Caco-2 (cell line): ENCODE measurements around the gene GALP. TPM values are rescaled to one million over a fixed set of nuclear protein-coding genes. Genes with fewer than 3 reads are reported as not detected.

Source experiments
- BruUV-seq: library from RNA; stranded (reverse); fragments of 400-500 nt; replicated peaks from 2 replicates; lab custom pipeline; 2021; lab: Mats Ljungman, UMichigan
- CTCF ChIA-PET: fragments of 300-600 bp; sonication (Branson Sonifier 250); formaldehyde crosslinking; loops from one replicate; lab custom pipeline; 2022; ENCODE audit warnings: antibody characterized with exemption; lab: Charles Lee
- POLR2A ChIA-PET: fragments of 300-600 bp; sonication (Branson Sonifier 250); formaldehyde crosslinking; loops from one replicate; lab custom pipeline; 2022; ENCODE audit warnings: antibody characterized with exemption; lab: Charles Lee
- DNase-seq, 2 experiments: peaks; one replicate each; pipeline versions ENCODE4 v3.0.0 to v3.0.0-alpha.2; 2020 to 2022
- H3K27me3 ChIP-seq: replicated peaks from 2 replicates; pipeline ENCODE4 v1.6.0; 2011; ENCODE audit warnings: low read length; ENCODE audit not compliant: control insufficient read depth, insufficient read depth
- H3K36me3 ChIP-seq: 2 replicates; pipeline ENCODE4 v1.5.1; 2011; ENCODE audit warnings: low read length; ENCODE audit not compliant: control insufficient read depth, insufficient read depth
- H3K4me1 ChIP-seq: fragments of 250-450 bp; sonication (Bioruptor Pico); 2 replicates; pipeline ENCODE4 v1.5.1; 2020; ENCODE audit warnings: mild to moderate bottlenecking
- H3K4me3 ChIP-seq: 2 replicates; pipeline ENCODE4 v1.5.1; 2011; ENCODE audit warnings: low read depth, mild to moderate bottlenecking, control low read depth, low read length
- H3K9me3 ChIP-seq: fragments of 250-450 bp; sonication (Bioruptor Pico); 2 replicates; pipeline ENCODE4 v1.5.1; 2020; ENCODE audit warnings: mild to moderate bottlenecking, moderate library complexity
- H3K27ac Mint-ChIP-seq: one replicate; pipeline ENCODE4 v1.8.0; 2022; ENCODE audit warnings: mixed read lengths; ENCODE audit not compliant: unreplicated experiment
- H3K27me3 Mint-ChIP-seq: one replicate; pipeline ENCODE4 v1.8.0; 2022; ENCODE audit warnings: mixed read lengths; ENCODE audit not compliant: insufficient read depth, unreplicated experiment
- H3K36me3 Mint-ChIP-seq: one replicate; pipeline ENCODE4 v1.8.0; 2022; ENCODE audit warnings: mild to moderate bottlenecking, mixed read lengths; ENCODE audit not compliant: insufficient read depth, unreplicated experiment
- H3K4me1 Mint-ChIP-seq: one replicate; pipeline ENCODE4 v1.8.0; 2022; ENCODE audit warnings: low read depth, mixed read lengths; ENCODE audit not compliant: unreplicated experiment
- H3K4me3 Mint-ChIP-seq: one replicate; pipeline ENCODE4 v1.8.0; 2022; ENCODE audit warnings: mild to moderate bottlenecking, moderate library complexity, mixed read lengths; ENCODE audit not compliant: unreplicated experiment
- H3K9me3 Mint-ChIP-seq: one replicate; pipeline ENCODE4 v1.8.0; 2022; ENCODE audit warnings: mixed read lengths; ENCODE audit not compliant: unreplicated experiment
- CTCF ChIP-seq, 2 experiments: fragments of 200-600 bp in 1 of 2; IDR thresholded peaks; 1 replicate in 1 of 2; 2 replicates in 1 of 2; pipeline versions ENCODE4 v1.5.1 to v1.8.0; 2011 to 2022; ENCODE audit warnings: antibody characterized with exemption in 1 of 2, control low read depth in 1 of 2, inconsistent platforms in 1 of 2, low read depth in 1 of 2, low read length in 1 of 2, mild to moderate bottlenecking in 1 of 2, moderate library complexity in 1 of 2; ENCODE audit not compliant: insufficient read depth in 1 of 2, severe bottlenecking in 1 of 2, unreplicated experiment in 1 of 2
- intact Hi-C: fragments of 100-400 bp; cut with micrococcal nuclease; formaldehyde crosslinking; loops from one replicate; pipeline ENCODE4 v1.10.0; 2022; ENCODE audit not compliant: unreplicated experiment
- total RNA-seq: library from RNA; stranded (reverse); gene quantifications from 2 replicates; pipeline ENCODE4 v1.2.3, GENCODE V29; 2022

GALP gene
- total RNA-seq, 1 experiment from 2014 or later, result not detected

GRCh38 chr19:56134654-56134921 is 41.2 kb upstream of the GALP start:
- Histone ChIP-seq H3K4me3 (no peak overlapping the region), H3K4me1 (peaks cover 18% of the 10 kb centered on the region), H3K27me3 (no peaks in the 10 kb centered on the region), H3K36me3 (no peaks in the 10 kb centered on the region), H3K9me3 (no peaks in the 10 kb centered on the region)
- no TSS peak for BruUV-seq
- Mint-ChIP-seq H3K27me3 (no peaks in the 10 kb centered on the region), H3K9me3 (peaks cover 6% of the 10 kb centered on the region), H3K4me3 (peak overlapping the region; percentile 12), H3K36me3 (peaks cover under 1% of the 10 kb centered on the region), H3K27ac (peak overlapping the region; percentile 86), H3K4me1 (peaks cover 30% of the 10 kb centered on the region)
- POLR2A ChIA-PET, result no interaction called here
- intact Hi-C loops, result no loop called here
- CTCF ChIA-PET, result no interaction called here
- no peak for DNase-seq
- no peak for TF ChIP-seq CTCF (IDR thresholded peaks at IDR 0.05; ENCODE audit: insufficient read depth in 1 of 2, low read depth in 1 of 2, low read length in 1 of 2, severe bottlenecking in 1 of 2, unreplicated experiment in 1 of 2)

- Mint-ChIP-seq H3K9me3 (peaks cover 6% of the 10 kb centered on the region), H3K27ac (no peak overlapping the region), H3K4me3 (no peak overlapping the region), H3K27me3 (no peaks in the 10 kb centered on the region), H3K36me3 (peaks cover 17% of the 10 kb centered on the region), H3K4me1 (peaks cover 37% of the 10 kb centered on the region)
- Histone ChIP-seq H3K9me3 (no peaks in the 10 kb centered on the region), H3K27me3 (no peaks in the 10 kb centered on the region), H3K4me1 (peaks cover 22% of the 10 kb centered on the region), H3K4me3 (no peak overlapping the region), H3K36me3 (no peaks in the 10 kb centered on the region)
- no peak for DNase-seq
- intact Hi-C loops, result no loop called here
- CTCF ChIA-PET, result no interaction called here
- BruUV-seq, result no TSS peak
- POLR2A ChIA-PET, result no interaction called here
- no peak for TF ChIP-seq CTCF (IDR thresholded peaks at IDR 0.05; ENCODE audit: insufficient read depth in 1 of 2, low read depth in 1 of 2, low read length in 1 of 2, severe bottlenecking in 1 of 2, unreplicated experiment in 1 of 2)
Observed at GRCh38 chr19:56136362-56136761, 39.4 kb upstream of the GALP start.

GRCh38 chr19:56137405-56137804 is 38.4 kb upstream of the GALP start:
- H3K27me3 Mint-ChIP-seq, result no peaks in the 10 kb centered on the region
- no TSS peak for BruUV-seq
- H3K4me1 Mint-ChIP-seq, result peaks cover 27% of the 10 kb centered on the region
- no peaks in the 10 kb centered on the region for H3K36me3 ChIP-seq
- TF ChIP-seq CTCF (IDR thresholded peaks at IDR 0.05; ENCODE audit: insufficient read depth in 1 of 2, low read depth in 1 of 2, low read length in 1 of 2, severe bottlenecking in 1 of 2, unreplicated experiment in 1 of 2), result no peak
- H3K27me3 ChIP-seq, result no peaks in the 10 kb centered on the region
- ChIA-PET POLR2A (no interaction called here), CTCF (no interaction called here)
- peaks cover 15% of the 10 kb centered on the region for H3K4me1 ChIP-seq
- peaks cover 25% of the 10 kb centered on the region for H3K36me3 Mint-ChIP-seq
- H3K27ac Mint-ChIP-seq, result no peak overlapping the region
- H3K9me3 ChIP-seq, result no peaks in the 10 kb centered on the region
- DNase-seq, result no peak
- H3K4me3 ChIP-seq, result no peak overlapping the region
- H3K9me3 Mint-ChIP-seq, result no peaks in the 10 kb centered on the region
- intact Hi-C loops, result no loop called here
- H3K4me3 Mint-ChIP-seq, result no peak overlapping the region
